Activated naive CD4-positive, alpha-beta T cell treated with Interleukin-2 at 50 U/mL for 16 hours (primary cell): ENCODE results near the gene DSTN.

ENCODE experiments used
- DNase-seq: peaks from one replicate; pipeline ENCODE4 v3.0.0-alpha.2; 2020

The DSTN gene

DNA sequence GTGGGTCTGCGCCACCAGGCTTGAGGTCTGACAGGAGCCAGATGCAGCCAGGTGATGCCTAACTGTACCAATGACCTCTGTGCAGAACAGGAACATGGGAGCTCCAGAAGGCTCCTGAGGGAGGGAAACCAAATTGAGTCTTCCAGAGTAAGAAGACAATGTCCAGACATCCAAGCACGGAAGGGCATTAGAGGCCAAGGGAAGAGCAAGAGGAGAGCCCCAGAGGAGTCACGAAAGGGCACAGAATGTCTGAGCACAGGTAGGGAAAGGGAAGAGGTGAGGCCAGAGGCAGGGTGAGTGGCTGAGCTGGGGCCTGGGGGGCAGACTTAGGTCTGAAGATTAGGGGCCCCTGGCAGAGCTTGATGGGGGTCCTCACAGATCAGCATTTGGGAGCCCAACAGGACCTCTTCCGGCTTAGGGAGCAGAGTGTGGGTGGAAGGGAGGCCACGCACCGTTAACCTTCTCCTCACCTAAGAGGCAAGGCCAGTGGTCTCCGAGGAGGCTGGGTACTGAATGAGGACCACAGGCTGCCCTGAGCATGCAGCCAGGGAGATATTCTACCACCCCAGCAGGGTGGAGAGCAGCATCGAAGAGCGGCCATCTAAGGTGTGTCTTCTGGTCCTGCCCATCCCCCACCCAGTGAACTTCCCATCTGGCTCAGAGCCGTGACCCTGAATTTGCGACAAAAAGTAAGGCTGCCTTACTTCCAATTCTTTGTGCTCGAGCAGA, 70.4 kb downstream of the DSTN start:
- DNase-seq = no peak

GRCh38 chr20:17640875-17641378, 71.1 kb downstream of the DSTN start:
- no peak for DNase-seq

- DNase-seq = no peak
These were observed 71.7 kb downstream of the DSTN start for GRCh38 chr20:17641520-17641964.

DNA sequence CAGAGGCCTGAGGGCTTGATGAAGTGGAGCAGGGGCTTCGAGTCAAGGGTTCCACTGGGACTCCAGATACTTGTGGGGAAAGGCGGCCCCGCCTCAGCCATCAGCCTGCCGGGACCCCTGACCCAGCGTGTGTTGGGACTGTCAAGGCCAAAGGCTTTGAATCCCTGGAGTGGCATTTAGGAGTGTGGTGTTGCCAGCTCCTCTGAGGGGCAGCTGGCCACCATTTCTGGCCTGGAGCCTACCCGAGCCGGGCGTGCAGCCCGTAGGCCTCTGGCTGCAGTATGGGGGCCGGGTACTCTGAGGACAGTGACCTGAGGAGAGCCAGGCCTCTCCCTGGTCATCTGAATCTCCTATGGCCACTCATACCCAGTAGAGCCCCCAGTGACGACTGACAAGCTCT, 72.1 kb downstream of the DSTN start:
- DNase-seq = no peak

DNA sequence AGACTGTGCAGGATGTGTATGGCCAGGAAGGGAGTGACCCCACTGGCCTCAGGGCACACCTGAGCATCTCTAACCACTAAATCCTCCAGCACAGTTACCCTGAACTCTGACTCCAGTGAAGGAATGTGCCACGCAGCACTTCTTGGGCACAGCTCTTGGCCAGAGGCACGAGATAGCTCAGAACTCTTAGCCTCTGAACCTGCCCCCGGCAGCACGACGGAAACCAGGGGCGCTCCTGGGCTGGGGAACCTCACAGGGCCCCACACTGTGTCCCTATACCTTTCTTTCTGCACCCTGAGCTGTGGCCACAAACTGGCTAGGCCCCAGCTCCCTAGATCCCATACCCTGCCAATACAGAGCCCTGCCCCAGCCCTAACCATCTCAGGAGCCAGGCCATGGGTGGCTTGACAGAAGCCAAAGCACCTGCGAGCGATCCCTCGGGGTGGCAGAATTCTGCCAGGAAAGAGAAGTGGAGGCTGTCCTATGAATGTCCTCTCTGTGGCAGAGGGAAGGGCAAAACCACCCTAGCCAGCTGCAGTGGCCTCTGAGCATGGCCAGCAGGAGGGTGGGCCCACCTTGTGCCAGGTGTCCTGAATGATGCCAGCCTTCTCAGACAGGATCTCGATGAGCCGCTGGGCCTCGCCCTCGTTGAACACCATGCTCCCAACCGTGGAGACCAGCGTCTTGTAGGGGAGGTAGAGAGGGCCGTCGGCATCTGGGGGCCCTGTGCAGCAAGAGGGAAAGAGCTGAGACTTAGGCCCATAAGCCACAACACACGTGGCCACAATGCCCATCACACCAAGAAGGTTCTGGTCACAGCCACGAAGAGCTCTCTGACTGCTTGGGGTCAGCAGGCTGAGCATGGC, 72.8 kb downstream of the DSTN start:
- DNase-seq = no peak

GRCh38 chr20:17643531-17644188, 73.8 kb downstream of the DSTN start:
- no peak for DNase-seq

DNA sequence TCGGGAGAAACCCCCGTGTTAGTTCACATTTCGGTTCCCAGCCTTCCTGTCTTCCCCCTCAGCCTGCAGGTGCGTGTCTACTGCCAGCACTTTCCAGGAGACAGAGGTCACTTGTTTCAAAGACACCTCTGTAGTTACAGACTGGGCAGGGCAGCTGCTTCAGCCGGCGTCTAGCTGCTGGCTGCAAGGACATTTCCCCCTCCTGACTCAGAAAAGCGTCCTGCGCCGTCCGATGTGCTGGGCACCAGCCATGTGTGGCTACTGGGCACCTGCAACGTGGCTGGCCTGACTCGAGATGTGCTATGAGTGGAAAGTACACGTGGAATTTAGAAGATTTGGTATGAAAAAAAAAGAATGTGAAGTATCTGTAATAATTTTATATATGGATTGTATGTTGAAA, 74.6 kb downstream of the DSTN start:
- no peak for DNase-seq

DNA sequence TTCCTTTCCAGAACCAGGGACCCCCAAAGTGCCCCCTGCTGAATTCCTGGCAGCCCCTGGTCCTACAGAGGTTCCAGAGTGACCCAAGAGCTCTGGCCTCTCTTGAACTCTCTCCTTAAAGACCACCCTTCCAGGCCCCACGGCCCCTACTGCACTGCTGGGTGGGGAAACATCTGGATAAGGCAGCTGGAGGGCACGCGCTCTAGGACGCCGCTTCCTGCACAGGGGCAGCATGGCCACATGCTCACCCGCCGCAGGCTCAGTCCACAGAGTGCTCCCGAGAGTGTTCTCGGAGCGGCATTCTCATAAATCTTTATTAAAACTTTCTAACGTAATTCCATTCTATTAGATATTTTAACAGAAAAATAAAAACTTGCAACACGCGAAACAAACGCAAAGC, 75.1 kb downstream of the DSTN start:
- no peak for DNase-seq

DNA sequence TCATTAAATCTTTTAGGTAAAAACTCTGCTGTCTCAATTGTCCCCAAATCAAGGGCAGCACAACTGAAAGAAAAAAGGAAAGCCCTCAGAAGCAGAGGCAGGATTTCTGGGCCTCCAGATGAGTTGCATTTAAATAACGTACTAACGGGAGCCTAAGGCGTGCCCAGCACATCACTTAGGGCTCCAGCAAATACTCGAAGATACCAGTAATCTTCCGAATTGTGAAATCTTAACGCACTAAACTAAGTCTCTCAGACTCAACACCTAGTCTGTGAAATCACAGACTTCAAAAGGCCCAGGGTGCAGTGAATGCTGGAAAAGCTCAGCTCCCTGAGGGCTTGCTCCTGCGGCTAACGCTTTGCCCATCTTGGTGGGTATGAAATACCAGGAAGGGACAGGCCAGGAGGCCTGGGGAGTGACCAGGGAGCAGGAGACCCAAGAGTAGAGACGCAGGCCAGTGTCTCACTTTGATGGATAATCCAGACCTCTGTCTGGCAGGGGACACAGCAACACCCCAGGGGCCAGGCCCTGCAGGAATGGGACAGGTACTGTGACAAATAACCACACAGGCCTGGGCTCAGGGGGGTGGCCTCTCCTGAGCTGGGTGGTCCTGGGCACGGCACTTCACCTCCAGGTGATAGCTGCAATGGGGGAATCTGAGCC, 75.8 kb downstream of the DSTN start:
- DNase-seq = no peak

DNA sequence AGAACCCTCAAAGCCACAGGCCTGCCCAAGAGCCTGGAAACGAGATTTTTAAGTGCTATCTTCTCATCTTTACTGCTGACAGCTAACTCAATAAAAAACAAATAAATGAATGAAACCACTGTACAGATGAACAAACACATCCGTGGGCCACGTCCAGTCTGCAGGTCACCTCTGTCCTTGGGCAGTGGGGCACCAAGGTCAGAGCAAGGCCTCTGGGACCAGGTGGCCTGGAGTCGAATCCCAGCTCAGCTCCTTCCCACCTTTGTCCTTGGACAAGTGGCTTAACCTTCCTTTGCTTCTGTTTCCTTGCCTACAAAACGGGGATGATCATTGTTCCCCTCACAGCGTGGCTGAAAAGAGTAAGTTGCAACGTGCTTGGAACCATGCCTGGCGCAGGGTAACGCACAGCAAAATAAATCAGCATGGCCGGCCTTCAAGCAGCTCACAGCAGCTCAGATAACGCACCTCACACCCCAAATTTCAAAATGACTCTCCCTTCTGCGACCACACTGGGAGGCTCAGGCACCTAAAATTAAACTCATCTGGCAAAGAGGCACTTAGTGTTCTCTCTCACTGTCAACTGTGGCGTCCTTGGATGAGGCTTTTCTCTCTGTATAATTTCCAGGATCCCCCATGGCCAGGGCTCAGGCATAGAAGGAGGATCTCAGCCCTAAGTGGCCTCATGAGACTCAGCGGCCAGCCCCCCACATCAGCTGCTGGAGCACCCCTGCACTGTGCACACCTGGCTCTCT, 76.5 kb downstream of the DSTN start:
- DNase-seq = no peak

GRCh38 chr20:17646961-17647301, 77.1 kb downstream of the DSTN start:
- no peak for DNase-seq

GRCh38 chr20:17647391-17648314, 77.8 kb downstream of the DSTN start:
- no peak for DNase-seq

- DNase-seq = no peak
These were observed 78.4 kb downstream of the DSTN start for GRCh38 chr20:17648315-17648646.

- peak; percentile 28 for DNase-seq
These were observed 79.2 kb downstream of the DSTN start for GRCh38 chr20:17648791-17649730.

- no peak for DNase-seq
These were observed 80.6 kb downstream of the DSTN start for GRCh38 chr20:17650301-17651128.

GRCh38 chr20:17651129-17651759, 81.4 kb downstream of the DSTN start:
- no peak for DNase-seq

DNA sequence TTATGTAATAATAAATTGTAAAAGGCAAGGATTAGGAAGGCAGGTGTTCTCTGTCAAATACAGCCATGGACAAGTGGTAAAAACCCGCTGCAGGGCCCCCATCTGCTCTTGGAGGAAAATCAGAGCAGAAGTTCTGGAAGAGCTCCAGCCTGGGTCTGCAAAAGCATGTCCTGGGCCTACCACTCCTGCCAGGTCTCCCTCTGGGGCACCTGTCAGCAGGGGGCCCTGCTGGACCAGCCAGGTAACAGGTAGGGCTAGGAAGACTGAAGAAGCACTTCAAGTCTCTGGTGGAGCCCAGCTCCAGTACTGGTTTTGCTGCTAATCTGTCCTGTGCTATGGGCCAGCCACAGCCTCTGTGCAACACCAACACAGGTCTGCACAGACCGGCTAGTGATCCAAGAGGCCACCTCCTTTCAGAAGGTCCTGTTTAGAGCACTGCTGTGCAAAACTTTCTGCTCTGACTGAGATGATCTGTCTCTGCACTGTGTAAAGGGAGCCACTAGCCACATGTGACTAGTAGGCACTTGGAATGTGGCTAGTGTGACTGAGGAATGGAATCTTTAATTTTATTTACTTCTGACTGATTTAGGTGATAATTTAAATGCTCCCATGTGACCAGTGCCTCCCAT, 82.0 kb downstream of the DSTN start:
- DNase-seq = no peak

DNA sequence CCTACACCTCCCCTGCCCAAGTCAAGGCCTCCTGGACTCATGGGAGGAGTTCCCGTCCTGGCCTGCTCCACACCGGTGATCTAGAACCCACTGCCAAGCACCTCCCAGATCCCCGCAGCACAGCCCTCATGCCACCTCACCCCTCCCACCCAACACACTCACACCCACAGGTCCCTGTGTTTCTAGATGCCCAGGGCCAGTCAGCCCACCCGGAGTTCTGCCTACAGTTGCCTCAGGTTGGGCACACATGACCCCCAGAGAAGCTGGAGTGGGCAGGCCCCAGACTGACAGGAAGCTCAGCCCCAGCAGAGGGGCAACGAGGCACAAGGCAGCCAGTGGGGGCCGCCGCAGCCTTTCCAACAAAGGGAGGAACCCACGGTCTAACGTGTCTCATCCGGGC, 82.5 kb downstream of the DSTN start:
- no peak for DNase-seq
